ENCODE measurements around the gene SLC25A26.

The SLC25A26 gene

GRCh38 chr3:66425032-66425431, 204.2 kb downstream of the SLC25A26 start:
- TF ChIP-seq, protein P1, sequence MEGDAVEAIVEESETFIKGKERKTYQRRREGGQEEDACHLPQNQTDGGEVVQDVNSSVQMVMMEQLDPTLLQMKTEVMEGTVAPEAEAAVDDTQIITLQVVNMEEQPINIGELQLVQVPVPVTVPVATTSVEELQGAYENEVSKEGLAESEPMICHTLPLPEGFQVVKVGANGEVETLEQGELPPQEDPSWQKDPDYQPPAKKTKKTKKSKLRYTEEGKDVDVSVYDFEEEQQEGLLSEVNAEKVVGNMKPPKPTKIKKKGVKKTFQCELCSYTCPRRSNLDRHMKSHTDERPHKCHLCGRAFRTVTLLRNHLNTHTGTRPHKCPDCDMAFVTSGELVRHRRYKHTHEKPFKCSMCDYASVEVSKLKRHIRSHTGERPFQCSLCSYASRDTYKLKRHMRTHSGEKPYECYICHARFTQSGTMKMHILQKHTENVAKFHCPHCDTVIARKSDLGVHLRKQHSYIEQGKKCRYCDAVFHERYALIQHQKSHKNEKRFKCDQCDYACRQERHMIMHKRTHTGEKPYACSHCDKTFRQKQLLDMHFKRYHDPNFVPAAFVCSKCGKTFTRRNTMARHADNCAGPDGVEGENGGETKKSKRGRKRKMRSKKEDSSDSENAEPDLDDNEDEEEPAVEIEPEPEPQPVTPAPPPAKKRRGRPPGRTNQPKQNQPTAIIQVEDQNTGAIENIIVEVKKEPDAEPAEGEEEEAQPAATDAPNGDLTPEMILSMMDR (IDR thresholded peaks at IDR 0.05): no peak
- peak overlapping the region; percentile 94 for H3K27ac Mint-ChIP-seq
- H3K4me3 Mint-ChIP-seq: no peak overlapping the region
- no peaks in the 10 kb centered on the region for H3K27me3 Mint-ChIP-seq (ENCODE audit: low read depth, poor library complexity)
- peaks cover 59% of the 10 kb centered on the region for H3K36me3 Mint-ChIP-seq (ENCODE audit: low read depth)
- H3K4me1 Mint-ChIP-seq: peaks cover 55% of the 10 kb centered on the region
- DNase-seq: no peak
- H3K9me3 Mint-ChIP-seq: peaks cover 43% of the 10 kb centered on the region

GRCh38 chr3:66425576-66426114, 204.8 kb downstream of the SLC25A26 start:
- Mint-ChIP-seq H3K4me1 (peaks cover 61% of the 10 kb centered on the region), H3K9me3 (peaks cover 37% of the 10 kb centered on the region), H3K27ac (peak overlapping the region; percentile 94), H3K36me3 (ENCODE audit: low read depth) (peaks cover 57% of the 10 kb centered on the region), H3K27me3 (ENCODE audit: low read depth, poor library complexity) (no peaks in the 10 kb centered on the region), H3K4me3 (no peak overlapping the region)
- DNase-seq: no peak
- TF ChIP-seq, protein P1 (IDR thresholded peaks at IDR 0.05): no peak

DNA sequence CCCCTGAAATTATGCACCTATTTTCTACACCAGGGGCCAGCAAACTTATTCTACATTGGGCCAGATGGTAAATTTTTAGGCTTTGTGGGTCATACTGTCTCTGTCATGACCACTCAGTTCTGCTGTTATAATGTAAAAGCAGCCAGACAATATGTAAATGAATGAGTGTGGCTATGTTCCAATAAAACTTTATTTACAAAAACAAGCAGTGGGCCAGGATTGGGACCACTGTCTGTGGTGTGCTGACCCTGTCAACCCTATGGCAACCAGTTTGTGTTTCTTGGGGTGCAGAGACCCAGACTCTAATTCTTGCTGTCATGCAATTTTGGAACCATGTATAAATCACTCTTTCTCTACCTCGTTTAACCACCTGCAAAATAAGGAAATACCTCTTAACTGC, 205.3 kb downstream of the SLC25A26 start:
- peaks cover 57% of the 10 kb centered on the region for H3K36me3 Mint-ChIP-seq (ENCODE audit: low read depth)
- H3K27me3 Mint-ChIP-seq (ENCODE audit: low read depth, poor library complexity): no peaks in the 10 kb centered on the region
- peak overlapping the region; percentile 94 for H3K27ac Mint-ChIP-seq
- peaks cover 32% of the 10 kb centered on the region for H3K9me3 Mint-ChIP-seq
- H3K4me3 Mint-ChIP-seq: no peak overlapping the region
- TF ChIP-seq, protein P1 (IDR thresholded peaks at IDR 0.05): no peak
- H3K4me1 Mint-ChIP-seq: peaks cover 66% of the 10 kb centered on the region
- DNase-seq: no peak

DNA sequence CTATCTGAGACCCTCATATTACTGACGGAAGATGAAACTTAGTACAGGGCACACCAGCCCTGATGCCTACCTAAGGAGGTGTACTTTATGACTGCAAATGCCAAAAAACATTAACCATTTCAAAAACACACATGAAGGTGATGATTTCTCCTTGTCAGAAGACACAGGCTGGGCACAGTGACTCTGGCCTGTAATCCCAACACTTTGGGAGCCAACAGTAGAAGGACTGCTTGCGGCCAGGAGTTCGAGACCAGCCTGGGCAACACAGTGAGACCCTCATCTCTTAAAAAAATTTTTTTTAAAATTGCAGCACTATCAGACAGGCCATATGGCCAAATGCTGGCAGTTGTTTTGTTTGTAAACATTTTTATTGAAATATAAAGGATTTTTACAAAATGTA, 206.6 kb downstream of the SLC25A26 start:
- Mint-ChIP-seq H3K27ac (peak overlapping the region; percentile 82), H3K9me3 (peaks cover 21% of the 10 kb centered on the region), H3K4me1 (peaks cover 68% of the 10 kb centered on the region), H3K27me3 (ENCODE audit: low read depth, poor library complexity) (no peaks in the 10 kb centered on the region), H3K4me3 (no peak overlapping the region), H3K36me3 (ENCODE audit: low read depth) (peaks cover 51% of the 10 kb centered on the region)
- no peak for DNase-seq
- TF ChIP-seq, protein P1 (IDR thresholded peaks at IDR 0.05): no peak

DNA sequence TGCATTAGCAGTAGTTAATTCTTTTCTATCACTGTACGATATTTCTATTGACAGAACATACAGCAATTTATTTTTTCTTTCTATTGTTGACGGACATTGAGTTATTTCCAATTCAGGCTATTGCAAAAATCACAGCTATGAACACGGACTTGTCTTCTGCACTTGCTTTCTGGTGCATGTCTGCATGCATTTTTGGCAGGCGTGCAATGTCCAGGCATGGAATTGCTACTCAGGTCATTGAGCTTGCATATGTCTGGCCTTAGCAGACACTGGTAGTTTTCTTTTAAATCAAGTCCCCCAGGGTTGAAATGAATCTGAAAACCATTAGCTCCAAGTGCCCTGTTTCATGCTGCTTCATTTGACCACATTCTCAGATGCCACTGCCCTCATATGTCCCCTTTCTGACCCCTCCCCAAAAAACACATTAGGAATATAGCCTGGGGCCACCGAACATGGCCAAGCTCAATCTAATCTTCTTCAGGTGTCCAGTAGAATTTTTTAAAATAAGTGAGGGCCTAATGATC, 207.2 kb downstream of the SLC25A26 start:
- Mint-ChIP-seq H3K4me1 (peaks cover 70% of the 10 kb centered on the region), H3K36me3 (ENCODE audit: low read depth) (peaks cover 44% of the 10 kb centered on the region), H3K27me3 (ENCODE audit: low read depth, poor library complexity) (no peaks in the 10 kb centered on the region), H3K9me3 (peaks cover 14% of the 10 kb centered on the region), H3K27ac (peak overlapping the region; percentile 89), H3K4me3 (no peak overlapping the region)
- TF ChIP-seq, protein P1 (IDR thresholded peaks at IDR 0.05): no peak
- DNase-seq: no peak
